Lower leg skin (tissue), 4 donors: ENCODE measurements around the gene SEZ6. TPM values are rescaled to one million over a fixed set of nuclear protein-coding genes. Genes with fewer than 3 reads are reported as not detected.

Source experiments
- DNase-seq, 2 donors: peaks; one replicate each; pipeline ENCODE4 v3.0.0-alpha.2; 2019; ENCODE audit warnings: low spot score in 2 of 2
- H3K4me3 ChIP-seq: fragments of 200-600 bp; sonication (generic); 2 replicates; pipeline ENCODE4 v1.5.1; 2017; ENCODE audit warnings: mild to moderate bottlenecking, low read depth; ENCODE audit not compliant: poor library complexity, severe bottlenecking
- CTCF ChIP-seq, 3 donors: fragments of 450-650 bp; IDR thresholded peaks; one replicate each; pipeline ENCODE4 v1.5.1; 2016; ENCODE audit warnings: antibody characterized with exemption in 3 of 3, mild to moderate bottlenecking in 3 of 3, moderate library complexity in 2 of 3
- POLR2A ChIP-seq, 2 donors: fragments of 450-650 bp; IDR thresholded peaks; one replicate each; pipeline ENCODE4 v1.6.1; 2016 to 2017; ENCODE audit warnings: antibody characterized with exemption in 2 of 2, mild to moderate bottlenecking in 1 of 2, moderate library complexity in 1 of 2
- WGBS, 2 donors: methylation state at CpG; one replicate each; pipeline ENCODE4 v1.1.5; 2018; 5-methylcytosine and 5-hydroxymethylcytosine counted together
- intact Hi-C: fragments of 100-400 bp; cut with DNase I; formaldehyde crosslinking; loops from one replicate; pipeline ENCODE4 v1.15.0; 2023; ENCODE audit warnings: low total_unique reads
- total RNA-seq, 4 donors: library from RNA; depleted of rRNA; stranded (reverse); fragments of >200 nt; gene quantifications; one replicate each; pipeline ENCODE4 v1.1.0, GENCODE V29; 2016

The SEZ6 gene
- total RNA-seq, 4 donors from 2014 or later: not detected

- DNase-seq: no peak
- 89 to 91% methylated on average over 16 to 18 of the region's 18 CpGs for WGBS, 2 donors
Measured at GRCh38 chr17:28960256-28961061, 45.4 kb downstream of the SEZ6 start.

GRCh38 chr17:28959471-28959871 is 46.4 kb downstream of the SEZ6 start:
- no peak overlapping the region for H3K4me3 ChIP-seq
- TF ChIP-seq CTCF (IDR thresholded peaks at IDR 0.05) (no peak), POLR2A (IDR thresholded peaks at IDR 0.05) (no peak)
- WGBS, 2 donors: 84 to 92% methylated on average over 8 to 9 of the region's 9 CpGs
- DNase-seq: no peak
- intact Hi-C loops: no loop called here

More at GRCh38 chr17:28960256-28961061, 45.4 kb downstream of the SEZ6 start:
- TF ChIP-seq POLR2A (IDR thresholded peaks at IDR 0.05) (no peak), CTCF (IDR thresholded peaks at IDR 0.05) (no peak)
- intact Hi-C loops: no loop called here
- H3K4me3 ChIP-seq: no peak overlapping the region

GRCh38 chr17:28958820-28959455 is 46.9 kb downstream of the SEZ6 start:
- no peak for TF ChIP-seq CTCF (IDR thresholded peaks at IDR 0.05)
- TF ChIP-seq POLR2A (IDR thresholded peaks at IDR 0.05): no peak
- DNase-seq: no peak
- intact Hi-C loops: no loop called here
- H3K4me3 ChIP-seq: no peak overlapping the region
- 94 to 99% methylated on average over 15 to 18 of the region's 18 CpGs for WGBS, 2 donors

GRCh38 chr17:28957992-28958355 is 47.9 kb downstream of the SEZ6 start:
- WGBS, 2 donors: 90 to 98% methylated on average over 4 to 7 of the region's 7 CpGs
- intact Hi-C loops: no loop called here
- no peak overlapping the region for H3K4me3 ChIP-seq
- no peak for DNase-seq
- TF ChIP-seq CTCF (IDR thresholded peaks at IDR 0.05): no peak
- no peak for TF ChIP-seq POLR2A (IDR thresholded peaks at IDR 0.05)

GRCh38 chr17:28957277-28957991 is 48.4 kb downstream of the SEZ6 start:
- intact Hi-C loops: no loop called here
- no peak for DNase-seq
- WGBS, 2 donors: 92 to 94% methylated on average over 13 of the region's 13 CpGs
- no peak for TF ChIP-seq POLR2A (IDR thresholded peaks at IDR 0.05)
- no peak for TF ChIP-seq CTCF (IDR thresholded peaks at IDR 0.05)
- H3K4me3 ChIP-seq: no peak overlapping the region
